Measurements from ENCODE around the gene ILK.

DNA sequence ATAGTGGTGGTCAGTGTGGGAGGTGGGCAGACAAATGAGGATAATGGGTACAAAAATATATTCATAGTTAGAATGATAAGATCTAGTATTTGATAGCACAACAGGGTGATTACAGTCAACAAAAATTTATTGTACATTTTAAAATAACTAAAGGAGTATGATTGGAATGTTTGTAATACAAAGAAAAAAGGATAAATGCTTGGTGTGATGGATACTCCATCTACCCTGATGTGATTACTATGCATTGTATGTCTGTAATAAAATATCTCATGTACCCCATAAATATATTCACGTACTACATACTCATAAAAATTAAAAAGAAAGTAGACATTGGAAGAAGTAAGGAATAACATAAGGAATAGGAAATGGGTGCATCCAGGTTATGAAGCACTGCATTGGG is 15.6 kb upstream of the ILK start:
- TF ChIP-seq POLR2AphosphoS5 (IDR thresholded peaks at IDR 0.05; ENCODE audit: low read length) (no peak), CEBPB (IDR thresholded peaks at IDR 0.05; ENCODE audit: borderline replicate concordance in 1 of 2, low read depth in 2 of 2, low read length in 2 of 2) (no peak), MYC (IDR thresholded peaks at IDR 0.05; ENCODE audit: insufficient read depth, insufficient read length, insufficient replicate concordance, low read length, severe bottlenecking) (no peak)

Measured in GM12878 (cell line).